ENCODE measurements around the gene ANP32B.
"Not testable (repeated sequence)": the region's sequence is repeated elsewhere in the genome, so short reads cannot be mapped to it uniquely, and the experiment has no call there.

The ANP32B gene

DNA sequence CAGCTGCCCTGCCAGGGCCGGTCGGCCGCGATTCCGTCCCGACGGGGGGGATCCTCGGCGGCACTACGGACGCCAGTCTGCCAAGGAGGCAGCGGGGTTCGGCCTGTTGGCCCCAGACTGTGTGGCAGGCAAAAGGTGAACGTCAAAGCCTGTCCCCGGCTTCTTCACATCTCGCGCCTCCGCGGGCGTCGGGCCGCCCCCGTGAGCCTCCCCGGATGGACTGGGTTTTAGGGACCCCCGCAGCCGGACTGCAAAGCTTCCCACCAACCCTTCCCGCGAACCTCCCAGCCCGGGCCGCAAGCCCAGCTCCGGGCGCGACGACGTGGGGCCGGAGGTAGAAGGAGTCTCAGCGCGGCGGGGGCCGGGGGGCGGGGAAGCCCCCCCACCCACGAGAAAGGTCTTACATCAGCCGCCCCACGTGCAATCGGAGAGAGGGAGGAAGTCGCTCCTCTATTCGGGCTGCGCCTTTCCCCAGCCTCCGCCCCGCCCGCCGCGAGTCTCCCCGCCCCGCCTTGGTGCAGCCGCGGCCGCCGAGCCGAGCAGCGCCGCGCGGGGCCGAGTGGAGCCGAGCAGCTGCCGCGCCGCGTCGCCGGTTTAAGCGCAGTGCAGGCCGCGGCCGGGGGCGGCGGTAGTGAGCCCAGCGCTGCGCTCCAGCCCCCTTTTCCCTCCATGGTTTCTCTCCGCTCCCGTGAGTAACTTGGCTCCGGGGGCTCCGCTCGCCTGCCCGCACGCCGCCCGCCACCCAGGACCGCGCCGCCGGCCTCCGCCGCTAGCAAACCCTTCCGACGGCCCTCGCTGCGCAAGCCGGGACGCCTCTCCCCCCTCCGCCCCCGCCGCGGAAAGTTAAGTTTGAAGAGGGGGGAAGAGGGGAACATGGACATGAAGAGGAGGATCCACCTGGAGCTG lies at the start of gene ANP32B:
Gene ANP32B (plus strand): TSS at position 659 of the 906 bp plus-strand sequence. CDS start 215 bp downstream, at position 874.
- DNase-seq (ENCODE audit: low read depth) = peak; percentile 85

DNA sequence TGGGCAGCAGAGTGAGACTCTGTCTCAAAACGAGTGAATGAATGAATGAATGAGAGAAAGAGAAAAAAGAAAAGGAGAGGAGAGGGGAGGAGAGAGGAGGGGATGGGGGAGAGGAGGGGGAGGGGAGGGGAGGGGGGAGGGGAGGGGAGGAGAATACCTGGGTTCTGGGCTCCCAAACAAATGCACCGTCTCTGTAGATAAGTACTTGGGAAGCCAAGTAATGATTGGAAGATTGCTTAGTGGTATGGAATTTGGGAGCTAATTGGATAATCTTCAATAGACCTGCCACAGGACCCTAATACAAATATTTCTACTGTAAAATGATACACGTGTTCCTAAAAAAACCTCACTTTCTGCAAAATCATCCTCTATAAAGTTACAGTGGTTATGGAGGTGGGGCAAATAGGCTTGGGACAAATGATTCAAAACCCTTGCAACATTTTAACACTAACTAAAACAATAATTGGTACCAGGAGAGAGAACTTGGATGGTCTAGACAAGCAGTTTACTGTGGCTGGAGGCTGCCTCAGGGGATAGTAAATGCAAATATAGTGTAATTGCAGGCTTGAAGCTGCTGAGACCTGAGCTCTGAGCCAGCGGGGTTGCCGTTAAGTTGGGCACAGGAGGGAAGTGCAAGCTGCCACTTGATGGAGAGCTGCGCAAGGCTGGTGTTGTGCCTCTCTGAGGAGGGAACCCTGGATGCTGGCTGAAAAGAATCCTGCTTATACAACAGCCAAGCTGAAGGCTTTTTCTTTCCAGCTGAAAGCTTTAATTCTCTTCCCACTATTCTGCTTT lies 48.6 kb upstream of the ANP32B start:
- no peak for DNase-seq (ENCODE audit: low read depth)

DNA sequence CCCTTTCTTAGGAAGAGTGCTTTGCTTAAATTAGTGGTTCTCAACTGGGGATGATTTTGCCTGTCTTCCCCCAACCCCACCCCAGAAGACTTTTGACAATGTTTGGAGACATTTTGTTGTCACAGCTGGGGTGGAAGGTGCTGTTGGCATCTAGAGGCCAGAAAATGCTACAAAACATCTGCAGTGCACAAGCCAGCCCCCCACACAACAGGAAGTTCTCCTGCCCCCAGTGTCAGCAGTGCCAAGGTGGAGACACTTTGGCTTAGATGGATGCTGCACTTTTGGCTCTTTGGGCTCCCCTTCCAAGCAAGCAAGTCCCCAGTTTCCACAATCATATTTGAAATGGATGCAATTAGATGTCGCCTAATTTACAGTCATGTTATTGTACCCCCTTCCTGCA lies 47.9 kb upstream of the ANP32B start:
- no peak for DNase-seq (ENCODE audit: low read depth)

DNA sequence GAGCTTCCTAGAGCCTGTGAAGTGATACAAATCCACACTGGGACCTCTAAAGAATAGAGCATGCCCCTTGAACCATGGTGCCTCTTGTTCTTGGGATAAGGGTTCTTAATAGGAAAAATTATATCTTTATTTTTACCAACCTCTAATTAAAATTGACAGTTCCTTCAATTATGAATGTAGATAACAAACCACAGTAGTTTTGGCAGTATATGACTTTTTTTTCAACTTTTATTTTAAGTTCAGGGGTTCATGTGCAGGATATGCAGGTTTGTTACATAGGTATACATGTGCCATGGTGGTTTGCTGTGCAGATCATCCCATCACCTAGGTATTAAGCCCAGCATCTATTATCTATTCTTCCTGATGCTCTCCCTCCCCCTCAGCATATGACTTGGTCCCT lies 46.1 kb upstream of the ANP32B start:
- DNase-seq (ENCODE audit: low read depth) = no peak

DNA sequence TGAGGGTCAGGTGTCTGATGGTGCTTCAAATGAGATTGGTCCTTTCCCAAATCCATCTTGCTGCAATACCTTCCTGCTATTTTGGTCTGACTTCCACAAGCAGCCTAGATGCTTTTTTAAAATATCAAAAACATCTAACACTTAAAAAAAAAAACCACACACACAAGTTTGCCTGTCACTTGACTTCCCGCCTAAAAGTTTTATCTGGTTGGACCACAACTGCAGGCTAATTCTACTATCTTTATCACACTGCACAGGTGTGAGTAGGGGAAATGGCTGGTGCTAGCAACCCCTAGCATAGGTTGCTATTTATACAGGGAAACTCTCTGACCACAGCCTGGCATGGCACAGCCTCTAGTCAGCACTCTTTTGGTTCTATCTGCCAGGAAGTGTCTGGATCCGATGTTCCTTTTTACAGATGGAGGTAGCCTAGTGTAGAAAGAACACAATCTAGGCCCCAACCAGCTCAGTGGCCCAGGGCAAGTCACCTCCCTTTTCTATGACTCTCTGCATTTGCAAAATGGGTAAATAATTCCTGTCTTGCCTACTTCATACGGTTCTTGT lies 45.0 kb upstream of the ANP32B start, which contains the start of gene HEMGN:
Gene HEMGN (minus strand): TSS at position 92 of the 564 bp plus-strand sequence. CDS start 36 bp downstream, at position 56.
- no peak for DNase-seq (ENCODE audit: low read depth)

DNA sequence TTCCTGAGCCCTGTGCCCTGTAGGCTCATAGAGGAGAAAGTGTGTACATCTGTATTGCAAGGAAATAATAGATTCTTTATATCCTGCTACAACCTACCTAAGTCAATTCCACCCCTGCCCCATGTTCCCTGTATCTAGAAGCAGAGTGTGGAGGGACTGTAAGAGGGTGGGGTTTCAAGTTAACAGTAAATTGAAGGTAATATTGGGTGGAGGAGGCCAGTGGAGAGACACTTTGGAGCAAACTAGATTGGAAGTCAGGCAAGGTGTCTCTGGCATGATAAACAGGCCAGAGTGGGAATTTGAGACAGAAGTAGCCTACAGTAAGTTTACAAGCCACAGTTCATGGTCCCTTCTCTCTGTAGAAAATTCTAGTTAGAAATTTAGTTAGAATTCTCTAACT lies 42.9 kb upstream of the ANP32B start:
- DNase-seq (ENCODE audit: low read depth) = no peak

DNA sequence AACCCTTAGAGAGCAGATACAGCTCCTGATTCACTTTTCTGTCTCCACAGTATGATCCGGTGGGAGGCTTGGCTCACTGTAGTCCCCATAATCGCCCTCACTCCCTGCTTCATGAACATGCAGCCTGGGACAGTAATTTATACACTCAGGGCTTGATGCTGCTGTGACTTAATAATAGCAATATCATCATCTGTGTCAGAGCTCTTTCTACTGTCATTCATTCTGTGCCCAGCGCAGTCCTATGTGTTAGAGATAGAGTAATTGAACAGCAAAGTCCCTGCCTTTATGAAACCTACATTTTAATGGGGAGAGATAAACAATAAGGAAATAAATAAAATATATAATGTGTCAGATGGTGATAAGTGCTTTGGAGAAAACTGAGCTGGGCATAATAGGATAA lies 42.4 kb upstream of the ANP32B start:
- DNase-seq (ENCODE audit: low read depth) = no peak

DNA sequence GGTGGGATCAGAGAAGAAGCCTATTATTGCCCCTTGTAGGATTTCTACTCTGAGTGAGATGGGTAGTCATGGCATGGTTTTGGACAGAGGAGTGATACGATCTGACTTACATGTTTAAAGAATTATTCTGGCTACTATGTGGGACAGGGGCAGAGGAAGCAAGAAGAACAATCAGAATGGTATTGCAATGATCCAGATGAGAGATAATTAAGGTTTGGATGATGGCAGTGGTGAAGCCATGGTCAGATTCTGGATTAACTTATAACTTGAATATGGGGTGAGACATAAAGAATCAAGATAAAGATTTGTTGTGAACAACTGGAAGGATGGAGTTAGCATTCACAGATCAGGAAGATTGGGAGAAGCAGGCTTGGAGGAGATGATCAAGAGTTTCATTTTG lies 41.8 kb upstream of the ANP32B start:
- no peak for DNase-seq (ENCODE audit: low read depth)

DNA sequence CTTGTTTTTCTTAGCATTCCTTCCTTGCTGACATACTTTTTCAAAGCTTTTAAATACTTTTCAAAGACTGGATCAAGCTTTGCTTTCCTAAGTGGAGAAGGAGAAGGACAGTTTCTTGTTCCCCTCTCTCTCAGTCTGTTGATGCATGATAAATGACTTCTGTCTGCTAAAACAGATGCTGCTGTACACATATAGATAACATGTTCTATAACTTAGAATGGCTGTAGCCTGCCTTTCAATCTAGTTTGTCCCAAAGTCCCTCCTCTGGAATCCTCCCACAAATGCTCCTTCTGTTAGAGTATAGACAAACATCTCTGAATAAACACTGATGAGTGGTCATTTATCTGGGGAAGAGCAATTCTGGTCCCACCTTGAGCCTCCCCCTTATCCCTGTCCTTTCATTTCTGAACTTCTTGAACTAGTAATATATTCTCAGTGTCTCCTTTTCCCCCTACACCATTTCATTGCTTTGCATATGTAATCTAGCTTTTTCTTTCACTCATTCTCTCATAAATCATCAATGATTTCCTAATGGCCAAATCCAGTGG lies 39.8 kb upstream of the ANP32B start:
- DNase-seq (ENCODE audit: low read depth) = no peak

DNA sequence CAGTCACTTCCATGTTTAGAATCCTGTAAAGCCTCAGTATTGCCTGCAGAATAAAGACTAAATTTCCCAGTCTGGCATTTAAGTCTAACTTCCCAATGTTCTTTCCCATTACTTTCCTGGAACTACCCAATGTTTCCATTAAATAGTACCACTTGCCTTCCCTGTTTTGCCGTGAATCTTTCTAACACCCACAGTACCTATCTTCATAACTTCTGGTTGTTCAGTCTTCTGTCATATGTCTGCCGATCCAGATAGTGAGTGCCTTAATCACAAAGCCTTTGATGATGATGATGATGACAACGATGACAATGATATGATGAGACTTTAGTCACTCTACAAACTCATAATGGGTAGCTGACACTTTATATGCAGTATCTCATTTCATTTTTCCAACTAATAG lies 38.5 kb upstream of the ANP32B start:
- DNase-seq (ENCODE audit: low read depth) = no peak

DNA sequence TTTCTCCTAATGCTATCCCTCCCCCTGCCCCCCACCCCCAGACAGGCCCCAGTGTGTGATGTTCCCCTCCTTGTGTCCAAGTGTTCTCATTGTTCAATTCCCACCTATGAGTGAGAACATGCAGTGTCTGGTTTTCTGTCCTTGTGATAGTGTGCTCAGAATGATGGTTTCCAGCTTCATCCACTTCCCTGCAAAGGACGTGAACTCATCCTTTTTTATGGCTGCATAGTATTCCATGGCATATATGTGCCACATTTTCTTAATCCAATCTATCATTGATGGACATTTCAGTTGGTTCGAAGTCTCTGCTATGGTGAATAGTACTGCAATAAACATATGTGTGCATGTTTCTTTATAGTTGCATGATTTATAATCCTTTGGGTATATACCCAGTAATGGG lies 37.7 kb upstream of the ANP32B start:
- DNase-seq (ENCODE audit: low read depth) = not testable (repeated sequence)

DNA sequence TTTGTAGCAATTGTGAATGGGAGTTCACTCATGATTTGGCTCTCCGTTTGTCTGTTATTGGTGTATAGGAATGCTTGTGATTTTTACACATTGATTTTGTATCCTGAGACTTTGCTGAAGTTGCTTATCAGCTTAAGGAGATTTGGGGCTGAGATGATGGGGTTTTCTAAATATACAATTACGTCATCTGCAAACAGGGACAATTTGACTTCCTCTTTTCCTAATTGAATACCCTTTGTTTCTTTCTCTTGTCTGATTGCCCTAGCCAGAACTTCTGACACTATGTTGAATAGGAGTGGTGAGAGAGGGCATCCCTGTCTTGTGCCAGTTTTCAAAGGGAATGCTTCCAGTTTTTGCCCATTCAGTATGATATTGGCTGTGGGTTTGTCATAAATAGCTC lies 36.0 kb upstream of the ANP32B start:
- DNase-seq (ENCODE audit: low read depth) = not testable (repeated sequence)

DNA sequence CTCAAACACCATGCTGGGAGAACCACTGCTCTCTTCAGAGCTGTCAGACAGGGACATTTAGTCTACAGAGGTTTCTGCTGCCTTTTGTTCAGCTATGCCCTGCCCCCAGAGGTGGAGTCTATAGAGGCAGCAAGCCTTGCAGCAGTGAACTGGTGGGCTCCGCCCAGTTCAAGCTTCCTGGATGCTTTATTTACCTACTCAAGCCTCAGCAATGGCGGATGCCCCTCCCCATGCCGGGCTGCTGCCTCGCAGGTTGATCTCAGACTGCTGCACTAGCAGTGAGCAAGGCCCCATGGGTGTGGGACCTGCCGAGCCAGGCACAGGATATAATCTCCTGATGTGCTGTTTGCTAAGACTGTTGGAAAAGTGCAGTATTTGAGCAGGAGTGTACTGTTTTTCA lies 32.3 kb upstream of the ANP32B start:
- DNase-seq (ENCODE audit: low read depth) = not testable (repeated sequence)

DNA sequence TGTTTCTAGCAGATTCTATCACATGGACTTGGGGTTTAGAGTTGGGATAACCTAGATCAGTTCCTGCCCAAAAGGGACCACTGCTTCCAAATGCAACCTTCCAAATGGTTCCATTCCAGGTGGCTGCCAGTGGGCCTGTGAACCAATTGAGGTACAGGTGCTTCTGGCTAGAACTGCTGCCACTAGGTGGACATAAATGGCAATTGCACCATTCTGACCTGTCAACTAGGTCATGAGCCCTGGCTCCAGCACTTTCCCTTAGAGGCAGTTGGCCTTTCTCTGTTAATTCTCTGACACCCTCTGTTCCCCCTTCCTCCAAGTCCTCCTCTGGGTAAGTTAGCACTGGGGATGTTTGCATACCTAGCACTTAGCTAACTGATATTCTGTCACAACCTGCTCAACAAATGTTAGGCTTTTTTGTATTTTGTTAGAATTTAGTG lies 28.6 kb upstream of the ANP32B start:
- peak; percentile 26 for DNase-seq (ENCODE audit: low read depth)

DNA sequence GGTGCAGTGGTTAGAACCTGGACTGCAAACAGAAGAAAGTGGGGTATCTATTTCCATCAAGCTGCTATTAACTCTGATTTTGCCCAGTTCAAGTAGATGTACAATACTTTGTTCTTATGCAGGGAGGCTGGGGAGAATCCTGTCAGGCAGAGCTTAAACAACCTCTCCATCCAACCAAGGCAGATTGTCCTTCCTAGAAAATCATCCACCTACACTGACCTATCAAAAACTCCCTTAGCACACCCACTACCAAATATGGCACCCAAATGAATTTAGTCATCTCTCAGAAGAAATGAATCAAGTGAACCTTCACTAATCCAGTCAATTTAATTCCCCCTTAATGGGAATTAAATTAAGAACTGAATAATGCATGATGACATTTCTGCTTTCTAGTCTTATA lies 26.8 kb upstream of the ANP32B start:
- DNase-seq (ENCODE audit: low read depth) = no peak

DNA sequence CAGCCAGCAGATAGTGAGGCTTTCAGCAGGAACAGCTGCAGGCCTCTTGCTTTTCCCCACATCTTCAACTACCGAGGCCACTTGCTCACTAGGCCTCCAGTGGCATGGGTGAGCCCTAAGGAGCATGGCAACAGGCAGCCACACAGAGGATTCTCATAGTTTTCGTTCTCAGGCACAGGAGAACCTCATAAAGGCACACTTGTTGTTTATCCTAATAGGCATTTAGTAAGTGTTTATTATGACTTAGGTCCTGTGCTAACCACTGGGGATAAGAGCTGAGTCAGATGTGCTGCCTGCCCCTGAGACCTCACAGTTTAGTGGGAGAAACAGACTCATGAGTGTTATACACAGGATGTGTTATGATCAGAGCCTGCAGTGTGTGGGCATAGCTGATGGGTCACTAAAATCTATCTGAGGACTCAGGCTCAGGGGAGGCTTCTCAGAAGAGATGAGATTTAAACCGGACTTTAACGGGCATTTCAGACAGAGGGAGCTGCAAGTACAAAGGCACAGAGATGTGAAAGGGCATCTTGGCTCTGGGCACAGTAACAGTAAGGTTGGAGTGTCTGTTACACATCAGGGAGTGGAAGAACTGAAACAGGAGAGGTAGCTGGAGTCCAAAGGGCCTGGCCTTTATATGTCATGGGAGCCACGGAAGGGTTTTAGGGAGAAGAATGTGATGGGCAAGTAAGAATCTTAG lies 24.2 kb upstream of the ANP32B start:
- DNase-seq (ENCODE audit: low read depth) = no peak

DNA sequence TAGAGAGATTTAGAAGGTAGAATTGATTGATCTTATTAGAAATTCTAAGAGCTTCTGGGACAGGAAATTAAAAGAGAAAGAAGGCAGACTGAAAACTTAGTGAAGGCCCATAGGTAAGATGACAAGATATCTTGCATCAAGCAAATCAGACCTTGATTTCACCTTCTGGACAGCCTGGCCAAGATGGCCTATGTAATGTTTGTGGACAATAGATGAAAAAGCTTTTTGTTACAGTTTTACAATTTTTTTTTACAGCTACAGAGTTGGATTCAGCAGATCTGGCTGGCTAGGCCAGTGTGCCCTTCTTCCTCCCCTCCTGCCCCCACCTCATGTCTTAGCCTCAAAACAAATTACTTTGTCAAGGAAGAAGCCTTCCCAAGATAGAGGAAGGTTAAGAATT lies 23.6 kb upstream of the ANP32B start:
- DNase-seq (ENCODE audit: low read depth) = no peak

DNA sequence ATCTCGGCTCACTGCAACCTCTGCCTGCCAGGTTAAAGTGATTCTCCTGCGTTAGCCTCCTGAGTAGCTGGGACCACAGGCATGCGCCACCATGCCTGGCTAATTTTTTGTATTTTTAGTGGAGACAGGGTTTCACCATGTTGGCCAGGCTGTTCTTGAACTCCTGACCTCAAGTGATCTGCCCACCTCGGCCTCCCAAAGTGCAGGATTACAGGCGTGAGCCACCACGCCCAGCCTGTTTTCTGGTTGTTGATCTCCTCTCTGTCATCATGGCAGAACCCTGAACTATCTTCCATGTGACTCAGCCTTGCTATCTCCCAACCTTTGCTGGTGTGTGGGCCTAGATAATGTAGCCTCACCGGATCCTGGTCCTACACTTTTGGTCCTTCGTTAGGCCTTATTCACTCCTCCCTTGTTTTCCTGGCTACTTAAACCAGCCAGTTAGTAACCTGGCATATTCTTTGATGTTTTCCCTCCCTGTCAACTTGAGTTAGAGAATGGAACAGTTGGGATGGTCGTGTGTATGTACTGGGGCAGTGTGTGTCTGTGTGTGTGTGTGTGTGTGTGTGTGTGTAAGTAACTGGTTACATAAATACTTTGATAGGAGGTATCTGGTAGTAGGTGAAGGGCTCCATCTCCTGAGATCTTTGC lies 22.3 kb upstream of the ANP32B start:
- DNase-seq (ENCODE audit: low read depth) = not testable (repeated sequence)

DNA sequence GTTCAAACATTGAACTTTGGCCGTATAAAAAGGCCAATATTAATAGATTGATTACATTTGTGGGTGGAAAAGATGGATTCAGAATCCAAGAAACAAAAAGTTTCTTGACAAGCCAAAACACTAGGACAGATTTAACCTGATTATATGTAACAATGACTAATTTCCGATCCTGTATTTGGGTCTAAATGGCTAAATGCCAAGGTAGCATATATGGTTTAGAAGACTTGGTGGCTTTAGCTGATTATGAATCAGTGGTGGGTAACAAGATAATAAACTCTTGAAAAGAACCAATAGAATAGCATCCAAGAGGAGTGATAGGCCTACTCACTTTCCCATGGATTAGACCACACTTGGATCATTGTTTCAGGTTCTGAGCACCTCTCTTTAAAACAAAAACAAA lies 21.8 kb upstream of the ANP32B start:
- no peak for DNase-seq (ENCODE audit: low read depth)

DNA sequence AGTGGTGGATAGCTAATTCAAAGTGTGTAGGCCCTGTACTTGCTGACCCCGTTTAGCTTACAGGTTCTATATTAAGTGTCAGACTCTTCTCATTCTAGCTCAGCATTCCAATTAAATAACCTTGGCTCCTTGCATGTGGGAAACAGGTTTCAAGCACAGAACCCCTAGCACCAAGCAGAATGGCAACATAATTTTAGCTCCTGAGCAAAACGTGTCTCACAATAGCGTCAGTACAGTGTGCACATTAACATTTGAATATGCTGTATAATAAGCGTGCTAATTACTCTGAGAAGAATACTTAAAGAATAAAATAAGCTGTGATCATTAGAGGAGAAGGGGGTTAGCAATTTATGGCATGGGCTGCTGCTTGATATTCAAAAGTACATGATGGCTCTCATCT lies 21.0 kb upstream of the ANP32B start:
- no peak for DNase-seq (ENCODE audit: low read depth)

DNA sequence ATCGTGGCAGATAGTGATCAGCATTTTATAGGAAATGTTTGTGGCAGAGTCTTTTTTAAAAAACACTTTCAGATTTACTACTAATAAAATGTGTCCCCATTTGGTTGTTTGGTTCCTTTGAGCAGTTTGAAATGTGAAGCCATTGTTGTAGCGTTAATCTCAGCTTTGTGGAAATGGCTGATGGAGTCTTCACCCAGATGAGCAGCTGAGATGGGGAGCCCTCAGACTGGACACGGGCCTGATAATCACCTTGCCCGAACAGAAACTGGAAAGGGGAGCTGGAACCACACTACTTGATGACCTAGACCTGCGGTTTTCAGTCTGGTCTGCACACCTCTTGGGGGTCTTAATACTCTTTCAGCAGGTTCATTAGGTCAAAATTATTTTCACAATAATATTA lies 20.6 kb upstream of the ANP32B start:
- no peak for DNase-seq (ENCODE audit: low read depth)
